Keratinocyte (primary cell): Measurements from ENCODE around the gene OPN1SW.

ENCODE experiments used
- EZH2 ChIP-seq: IDR thresholded peaks from one replicate; pipeline ENCODE4 v1.6.1; 2012; ENCODE audit warnings: inconsistent platforms, mild to moderate bottlenecking, low read length, moderate library complexity
- TF ChIP-seq, protein P1 (sequence below), 3 experiments: IDR thresholded peaks in 1 of 3; conservative IDR thresholded peaks in 1 of 3; optimal IDR thresholded peaks in 1 of 3; 2 replicates in 2 of 3; 3 replicates in 1 of 3; pipeline versions ENCODE3 to v1.5.1; 2011; ENCODE audit warnings: low read length in 3 of 3, mild to moderate bottlenecking in 3 of 3, moderate library complexity in 2 of 3, control low read depth in 1 of 3, inconsistent platforms in 1 of 3; ENCODE audit not compliant: insufficient read depth in 2 of 3; ENCODE audit errors: extremely low read depth in 1 of 3

DNA sequence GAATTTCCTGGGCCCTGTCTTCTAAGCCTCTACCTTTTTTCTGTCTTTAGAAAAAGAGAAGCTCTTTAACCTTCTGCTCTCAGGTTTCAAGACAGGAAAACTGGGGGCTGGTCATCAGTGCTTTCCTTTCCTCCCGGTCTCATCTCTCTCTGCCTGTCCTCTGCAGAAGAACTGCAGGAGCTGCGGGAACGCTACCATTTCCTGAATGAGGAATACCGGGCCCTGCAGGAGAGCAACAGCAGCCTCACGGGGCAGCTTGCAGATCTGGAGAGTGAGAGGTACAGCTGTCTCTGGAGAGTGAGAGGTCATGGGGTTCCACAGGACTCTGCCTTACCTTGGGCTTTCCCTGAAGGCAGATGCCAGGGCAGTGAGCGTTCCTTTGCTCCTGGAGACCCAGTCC is 28.9 kb upstream of the OPN1SW start:
- TF ChIP-seq EZH2: no peak
- TF ChIP-seq, protein P1, sequence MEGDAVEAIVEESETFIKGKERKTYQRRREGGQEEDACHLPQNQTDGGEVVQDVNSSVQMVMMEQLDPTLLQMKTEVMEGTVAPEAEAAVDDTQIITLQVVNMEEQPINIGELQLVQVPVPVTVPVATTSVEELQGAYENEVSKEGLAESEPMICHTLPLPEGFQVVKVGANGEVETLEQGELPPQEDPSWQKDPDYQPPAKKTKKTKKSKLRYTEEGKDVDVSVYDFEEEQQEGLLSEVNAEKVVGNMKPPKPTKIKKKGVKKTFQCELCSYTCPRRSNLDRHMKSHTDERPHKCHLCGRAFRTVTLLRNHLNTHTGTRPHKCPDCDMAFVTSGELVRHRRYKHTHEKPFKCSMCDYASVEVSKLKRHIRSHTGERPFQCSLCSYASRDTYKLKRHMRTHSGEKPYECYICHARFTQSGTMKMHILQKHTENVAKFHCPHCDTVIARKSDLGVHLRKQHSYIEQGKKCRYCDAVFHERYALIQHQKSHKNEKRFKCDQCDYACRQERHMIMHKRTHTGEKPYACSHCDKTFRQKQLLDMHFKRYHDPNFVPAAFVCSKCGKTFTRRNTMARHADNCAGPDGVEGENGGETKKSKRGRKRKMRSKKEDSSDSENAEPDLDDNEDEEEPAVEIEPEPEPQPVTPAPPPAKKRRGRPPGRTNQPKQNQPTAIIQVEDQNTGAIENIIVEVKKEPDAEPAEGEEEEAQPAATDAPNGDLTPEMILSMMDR (optimal IDR thresholded peaks at IDR 0.05 in 1 of 3, IDR thresholded peaks at IDR 0.05 in 1 of 3, conservative IDR thresholded peaks at IDR 0.05 in 1 of 3; ENCODE audit: extremely low read depth in 1 of 3, insufficient read depth in 2 of 3, low read length in 3 of 3): no peak
